K562 (cell line): ENCODE measurements around the gene FAM83G. TPM values are rescaled to one million over a fixed set of nuclear protein-coding genes. Genes with fewer than 3 reads are reported as not detected.
"Not testable (repeated sequence)": the region's sequence is repeated elsewhere in the genome, so short reads cannot be mapped to it uniquely, and the experiment has no call there.

Experiments
- ATAC-seq: fragments of 200-7000 bp; cut with Tn5 transposase; 3 replicates; pipeline ENCODE4 v1.9.1; 2020; ENCODE audit warnings: moderate library complexity
- BruUV-seq: library from RNA; stranded (reverse); fragments of 400-500 nt; replicated peaks from 2 replicates; lab custom pipeline; 2021; lab: Mats Ljungman, UMichigan
- CTCF ChIA-PET: fragments of 300-600 bp; formaldehyde crosslinking; extraction: SDS; loops from one replicate; lab custom pipeline; 2021; ENCODE audit warnings: low intra/inter-chr PET ratio; lab: Yijun Ruan, JAX
- POLR2A ChIA-PET: fragments of 300-600, 350-650 bp; sonication (Branson Sonifier 250); formaldehyde crosslinking; extraction: SDS; loops from one replicate; lab custom pipeline; 2021; ENCODE audit warnings: antibody characterized with exemption, inconsistent platforms; lab: Yijun Ruan, JAX
- DNase-seq, 4 experiments: peaks; one replicate each; pipeline versions ENCODE4 v3.0.0 to v3.0.0-alpha.2; 2011 to 2018; ENCODE audit warnings: low spot score in 3 of 4, mixed read lengths in 3 of 4; ENCODE audit errors: extremely low read depth in 1 of 4
- FAIRE-seq: peaks from 2 replicates; lab custom pipeline; 2011; peaks lifted over from hg19 to GRCh38; lab: Jason Lieb, UNC
- H2AFZ ChIP-seq: 2 replicates; pipeline ENCODE4 v1.6.0; 2011; ENCODE audit warnings: low read depth, low read length, control low read depth, inconsistent platforms
- H3K27ac ChIP-seq: fragments of 200-600 bp; 3 replicates; pipeline ENCODE4 v1.8.0; 2011; ENCODE audit warnings: low read depth, mild to moderate bottlenecking, control low read depth, inconsistent platforms, low read length, moderate library complexity, mixed read lengths; ENCODE audit errors: extremely low read depth
- H3K27me3 ChIP-seq, 2 experiments: fragments of 300-600 bp in 1 of 2; 2 replicates in 1 of 2; 3 replicates in 1 of 2; pipeline versions ENCODE4 v1.6.0 to v1.8.0; 2011; ENCODE audit warnings: inconsistent platforms in 2 of 2, low read length in 2 of 2, mild to moderate bottlenecking in 1 of 2, mixed read lengths in 1 of 2, moderate library complexity in 1 of 2; ENCODE audit not compliant: control insufficient read depth in 2 of 2, insufficient read depth in 2 of 2
- H3K36me3 ChIP-seq: fragments of 300-600 bp; 3 replicates; pipeline ENCODE4 v1.8.0; 2011; ENCODE audit warnings: mild to moderate bottlenecking, low read length, inconsistent platforms; ENCODE audit not compliant: control insufficient read depth, insufficient read depth
- H3K4me1 ChIP-seq, 2 experiments: fragments of 200-600 bp in 1 of 2; replicated peaks in 1 of 2; 2 replicates in 1 of 2; 3 replicates in 1 of 2; pipeline versions ENCODE4 v1.5.1 to v1.8.0; 2011; ENCODE audit warnings: inconsistent platforms in 2 of 2, low read length in 2 of 2, mild to moderate bottlenecking in 1 of 2, mixed read lengths in 1 of 2, moderate library complexity in 1 of 2; ENCODE audit not compliant: control insufficient read depth in 2 of 2, insufficient read depth in 2 of 2
- H3K4me2 ChIP-seq: 2 replicates; pipeline ENCODE4 v1.6.1; 2011; ENCODE audit warnings: low read length, control low read depth, inconsistent platforms, mixed read lengths; ENCODE audit not compliant: insufficient read depth
- H3K4me3 ChIP-seq: fragments of 200-600 bp; sonication (generic), shearing (Covaris generic); 2 replicates; pipeline ENCODE4 v1.5.1; 2016; ENCODE audit warnings: control low read depth, inconsistent platforms
- H3K79me2 ChIP-seq: fragments of 200-600 bp; 3 replicates; pipeline ENCODE4 v1.8.0; 2011; ENCODE audit warnings: low read length, inconsistent platforms; ENCODE audit not compliant: control insufficient read depth, insufficient read depth
- H3K9ac ChIP-seq, 2 experiments: 2 replicates each; pipeline versions ENCODE4 v1.6.0 to v1.6.1; 2011; ENCODE audit warnings: low read depth in 2 of 2, low read length in 2 of 2, control low read depth in 1 of 2, inconsistent platforms in 1 of 2, mild to moderate bottlenecking in 1 of 2, mixed read lengths in 1 of 2; ENCODE audit not compliant: insufficient read depth in 1 of 2
- H3K9me1 ChIP-seq: one replicate; pipeline ENCODE4 v1.6.0; 2011; ENCODE audit warnings: inconsistent platforms, mild to moderate bottlenecking, low read length, moderate library complexity; ENCODE audit not compliant: control insufficient read depth, insufficient read depth
- H3K9me3 ChIP-seq: replicated peaks from 2 replicates; pipeline ENCODE4 v1.5.1; 2011; ENCODE audit warnings: low read depth, low read length, inconsistent platforms; ENCODE audit not compliant: control insufficient read depth, insufficient read depth
- H4K20me1 ChIP-seq: replicated peaks from 2 replicates; pipeline ENCODE4 v1.6.1; 2011; ENCODE audit warnings: low read length, inconsistent platforms, mixed read lengths; ENCODE audit not compliant: control insufficient read depth, insufficient read depth
- RBM25 ChIP-seq: fragments of 200-400 bp; formaldehyde crosslinking; IDR thresholded peaks from 2 replicates; pipeline ENCODE4 v1.6.1; 2018; ENCODE audit warnings: low read length, low read depth, moderate library complexity; ENCODE audit not compliant: severe bottlenecking
- ZNF197 ChIP-seq: fragments of 200-800 bp; sonication (Bioruptor generic); IDR thresholded peaks from 2 replicates; pipeline ENCODE4 v1.6.1; 2016; ENCODE audit warnings: low read depth, missing genetic modification characterization, missing compliant biosample characterization
- WGBS: fragments of 100-300 bp; shearing (Covaris generic); methylation state at CpG from one replicate; pipeline ENCODE4 v1.1.6; 2016; ENCODE audit warnings: low coverage, mixed read lengths; ENCODE audit not compliant: insufficient coverage; ENCODE audit errors: missing lambda C conversion rate; 5-methylcytosine and 5-hydroxymethylcytosine counted together
- in situ Hi-C: fragments of 300-500 bp; cut with MboI; formaldehyde crosslinking; loops from 4 replicates; pipeline ENCODE4 v1.15.0; 2018; ENCODE audit warnings: inconsistent platforms, mixed read lengths
- intact Hi-C: fragments of 100-400 bp; cut with micrococcal nuclease; formaldehyde crosslinking; loops from 2 replicates; pipeline ENCODE4 v1.14.2; 2022
- polyA plus RNA-seq, 8 experiments: library from polyadenylated mRNA; depleted of rRNA in 4 of 8; stranded (reverse) in 5 of 8; unstranded in 3 of 8; fragments of >200 nt; fragmentation: Nextera tagmentation in 2 of 8; fragmentation: Illumina TruSeq in 1 of 8; extraction: Ambion mirVana in 2 of 8; extraction: Trizol in 1 of 8; gene quantifications; 2 replicates each; pipeline versions ENCODE4 v1.2.1 to v1.2.3, GENCODE V29; 2011 to 2014; ENCODE audit warnings: inconsistent platforms in 1 of 8, missing spikeins in 1 of 8
- total RNA-seq, 7 experiments: library from RNA; depleted of rRNA in 6 of 7; stranded (reverse); fragments of >200 nt in 6 of 7; fragmentation: Illumina TruSeq in 2 of 7; extraction: Trizol in 2 of 7; gene quantifications; 2 replicates each; pipeline versions ENCODE4 v1.2.1 to v1.2.3, GENCODE V29; 2011 to 2021; ENCODE audit warnings: low replicate concordance in 1 of 7

The FAM83G gene
- total and polyA plus RNA-seq, 9 of the 15 experiments (the other 6 are each of a cell fraction or from before 2014, with no cell fraction given), result 0.04 to 10.3 (median 4.5) TPM; not detected in 1

- WGBS, result no CpG with 5 or more reads among the region's 11 CpGs
- H3K4me3 ChIP-seq, ATAC-seq, FAIRE-seq, H3K27ac ChIP-seq, intact Hi-C loops, H3K9me1 ChIP-seq, H3K9ac ChIP-seq, H3K4me1 ChIP-seq, H3K9me3 ChIP-seq, H3K36me3 ChIP-seq, CTCF ChIA-PET, H3K79me2 ChIP-seq, H2AFZ ChIP-seq, DNase-seq, POLR2A ChIA-PET, H4K20me1 ChIP-seq, H3K27me3 ChIP-seq, BruUV-seq, H3K4me2 ChIP-seq: not testable (repeated sequence)
- in situ Hi-C loops, result loop anchor here (5.0 kb wide), 1 partner anchor 119 kb away; no protein-coding TSS in a partner anchor
Observed at GRCh38 chr17:19028671-19029070, 24.1 kb upstream of the FAM83G start.

- BruUV-seq, result no TSS peak
- no peak overlapping the region for H3K4me2 ChIP-seq
- TF ChIP-seq RBM25 (peak; percentile 20), ZNF197 (no peak)
- no peak overlapping the region; the same call in 2 of the 3 replicates for H3K27ac ChIP-seq
- 52% methylated on average over 6 of the region's 22 CpGs for WGBS
- no peak overlapping the region for H3K4me3 ChIP-seq
- no peaks in the 10 kb centered on the region for H3K9me3 ChIP-seq
- no peaks in the 10 kb centered on the region for H3K27me3 ChIP-seq
- H3K79me2 ChIP-seq, result no peaks in the 10 kb centered on the region
- no peak overlapping the region for H2AFZ ChIP-seq
- H3K9me1 ChIP-seq, result no peaks in the 10 kb centered on the region
- no peak for FAIRE-seq
- H3K4me1 ChIP-seq, result peaks cover 9 to 30% of the 10 kb centered on the region in 2 experiments; a peak in 4 of 5 replicates
- peak; percentile 17; the same call in 1 of the 3 replicates for ATAC-seq
- in situ Hi-C loops (loop anchor here (5.0 kb wide), 1 partner anchor 123 kb away; no protein-coding TSS in a partner anchor), intact Hi-C loops (no loop called here)
- no peaks in the 10 kb centered on the region for H4K20me1 ChIP-seq
- no peak for DNase-seq
- no peaks in the 10 kb centered on the region for H3K36me3 ChIP-seq
- H3K9ac ChIP-seq, result no peak overlapping the region; a peak in 1 of 4 replicates
- POLR2A ChIA-PET, result interaction anchor here (1.3 kb wide), 1 partner anchor 12 kb away, joined by 3 read pairs; no protein-coding TSS in a partner anchor
- CTCF ChIA-PET, result no interaction called here
Observed at GRCh38 chr17:19024101-19025078, 19.8 kb upstream of the FAM83G start.
